Measurements from ENCODE around the gene MFAP1. TPM values are rescaled to one million over a fixed set of nuclear protein-coding genes. Genes with fewer than 3 reads are reported as not detected.

Gene MFAP1, protein sequence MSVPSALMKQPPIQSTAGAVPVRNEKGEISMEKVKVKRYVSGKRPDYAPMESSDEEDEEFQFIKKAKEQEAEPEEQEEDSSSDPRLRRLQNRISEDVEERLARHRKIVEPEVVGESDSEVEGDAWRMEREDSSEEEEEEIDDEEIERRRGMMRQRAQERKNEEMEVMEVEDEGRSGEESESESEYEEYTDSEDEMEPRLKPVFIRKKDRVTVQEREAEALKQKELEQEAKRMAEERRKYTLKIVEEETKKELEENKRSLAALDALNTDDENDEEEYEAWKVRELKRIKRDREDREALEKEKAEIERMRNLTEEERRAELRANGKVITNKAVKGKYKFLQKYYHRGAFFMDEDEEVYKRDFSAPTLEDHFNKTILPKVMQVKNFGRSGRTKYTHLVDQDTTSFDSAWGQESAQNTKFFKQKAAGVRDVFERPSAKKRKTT
- total RNA-seq (10 to 100 TPM; 16.6 to 23.4 (median 20.7) TPM), polyA plus RNA-seq (10 to 100 TPM; 13.0 to 22.5 TPM)
- long read RNA-seq, donor 1, transcript MFAP1-201 (9 exons, 2,155 nt): major isoform, 21 of 29 reads
- long read RNA-seq, donor 1, partial matches to known transcripts: 6 of 29 reads
- long read RNA-seq, donor 1, other reads (novel, unspliced or antisense): 2 of 29 reads
- long read RNA-seq, donor 2, transcript MFAP1-201 (9 exons, 2,155 nt): major isoform, 21 of 21 reads
- long read RNA-seq, donor 2, partial matches to known transcripts: 0 of 21 reads
- long read RNA-seq, donor 2, other reads (novel, unspliced or antisense): 0 of 21 reads
- long read RNA-seq, donor 3, transcript MFAP1-201 (9 exons, 2,155 nt): major isoform, 42 of 45 reads
- long read RNA-seq, donor 3, partial matches to known transcripts: 2 of 45 reads
- long read RNA-seq, donor 3, other reads (novel, unspliced or antisense): 1 of 45 reads

DNA sequence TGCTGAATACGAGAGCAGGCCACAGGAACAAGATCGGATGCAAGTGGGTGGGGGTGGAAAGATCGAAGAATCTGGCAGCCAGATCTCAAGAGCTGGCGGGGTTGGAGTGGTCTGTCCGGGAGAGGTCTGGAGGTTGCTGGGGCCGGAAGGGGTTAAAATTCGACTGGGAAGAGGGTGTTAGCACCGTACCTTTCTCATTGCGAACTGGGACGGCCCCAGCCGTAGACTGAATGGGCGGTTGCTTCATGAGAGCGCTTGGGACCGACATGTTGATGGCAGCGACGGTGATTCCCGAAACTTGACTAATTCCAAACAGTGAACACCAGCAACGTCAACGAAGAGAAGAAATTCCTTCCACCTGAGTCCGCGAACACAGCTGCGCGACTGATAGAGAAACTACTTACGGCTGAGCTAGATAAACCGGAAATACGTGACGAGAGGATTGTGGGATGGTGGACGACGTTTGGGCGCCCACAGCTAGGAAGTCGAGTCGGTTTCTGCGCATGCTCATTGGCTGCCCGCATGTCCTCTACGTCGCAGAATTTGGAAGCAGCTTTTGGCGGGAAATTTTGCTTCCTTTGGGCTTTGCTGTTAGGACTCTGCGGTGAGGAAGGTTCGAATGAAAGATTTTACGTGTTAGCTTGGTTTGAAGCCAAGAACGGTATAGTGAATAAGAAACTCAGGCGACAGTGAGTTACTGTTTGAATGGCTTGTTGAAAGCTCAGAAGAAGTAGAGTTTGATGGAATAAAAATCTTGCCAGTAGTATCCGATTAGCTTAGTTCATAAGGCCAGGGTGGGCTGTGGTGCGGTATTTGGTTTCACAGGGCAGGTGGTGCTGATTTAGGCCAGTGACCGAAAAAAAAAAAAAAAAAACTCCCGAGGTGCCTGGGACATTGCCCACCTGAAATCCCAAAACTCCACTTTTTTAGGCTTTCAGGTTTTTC, at the start of gene MFAP1:
Gene MFAP1, minus strand, starts transcription at position 389 of the 945 bp plus-strand sequence. Its CDS starts 121 bp downstream, at position 268.
- H3K36me3 ChIP-seq: peaks cover 0 to 20% (median 0%) of the 10 kb centered on the region in 9 donors
- peak; percentile 93 to 98 (median 97) for ATAC-seq
- intact Hi-C loops (cut with DNase I): no loop called here

GRCh38 chr15:43873651-43874050, 49.2 kb upstream of the MFAP1 start:
- H3K4me1 ChIP-seq: peaks cover 0 to 53% (median 3%) of the 10 kb centered on the region in 9 donors
- peak overlapping the region in 2 of 10 donors; percentile 15 to 97 for H3K27ac ChIP-seq
- intact Hi-C loops (cut with DNase I): loop anchor here in 4 of 10 donors (1.0 to 10.0 kb wide), 3 partner anchors 38 to 341 kb away; no protein-coding TSS in a partner anchor

More for the DNA sequence above, at the start of gene MFAP1:
- peaks cover 15 to 65% (median 45%) of the 10 kb centered on the region in 9 donors for H3K4me1 ChIP-seq
- WGBS, 2 donors: 8 to 9% methylated on average over 46 of the region's 46 CpGs
- TF ChIP-seq, protein P1, sequence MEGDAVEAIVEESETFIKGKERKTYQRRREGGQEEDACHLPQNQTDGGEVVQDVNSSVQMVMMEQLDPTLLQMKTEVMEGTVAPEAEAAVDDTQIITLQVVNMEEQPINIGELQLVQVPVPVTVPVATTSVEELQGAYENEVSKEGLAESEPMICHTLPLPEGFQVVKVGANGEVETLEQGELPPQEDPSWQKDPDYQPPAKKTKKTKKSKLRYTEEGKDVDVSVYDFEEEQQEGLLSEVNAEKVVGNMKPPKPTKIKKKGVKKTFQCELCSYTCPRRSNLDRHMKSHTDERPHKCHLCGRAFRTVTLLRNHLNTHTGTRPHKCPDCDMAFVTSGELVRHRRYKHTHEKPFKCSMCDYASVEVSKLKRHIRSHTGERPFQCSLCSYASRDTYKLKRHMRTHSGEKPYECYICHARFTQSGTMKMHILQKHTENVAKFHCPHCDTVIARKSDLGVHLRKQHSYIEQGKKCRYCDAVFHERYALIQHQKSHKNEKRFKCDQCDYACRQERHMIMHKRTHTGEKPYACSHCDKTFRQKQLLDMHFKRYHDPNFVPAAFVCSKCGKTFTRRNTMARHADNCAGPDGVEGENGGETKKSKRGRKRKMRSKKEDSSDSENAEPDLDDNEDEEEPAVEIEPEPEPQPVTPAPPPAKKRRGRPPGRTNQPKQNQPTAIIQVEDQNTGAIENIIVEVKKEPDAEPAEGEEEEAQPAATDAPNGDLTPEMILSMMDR (IDR thresholded peaks at IDR 0.05): no peak
- H3K27ac ChIP-seq: peak within 1 kb of the TSS; percentile 9 to 97 (median 86)
- no peaks in the 10 kb centered on the region for H3K9me3 ChIP-seq
- no peaks in the 10 kb centered on the region for H3K27me3 ChIP-seq
- H3K4me3 ChIP-seq: peak within 1 kb of the TSS; percentile 73 to 97 (median 83)
- peak; percentile 90 to 96 for DNase-seq

GRCh38 chr15:43872416-43873020, 48.0 kb upstream of the MFAP1 start:
- DNase-seq: peak in 1 of 2 donors; percentile 57
- Histone ChIP-seq H3K4me1 (peaks cover 0 to 53% (median 3%) of the 10 kb centered on the region in 9 donors), H3K9me3 (no peaks in the 10 kb centered on the region), H3K27me3 (no peaks in the 10 kb centered on the region), H3K4me3 (no peak overlapping the region), H3K36me3 (peaks cover 0 to 53% (median 4%) of the 10 kb centered on the region in 9 donors), H3K27ac (peak overlapping the region in 1 of 10 donors; percentile 36)
- peak; percentile 65 to 81 (median 70) for ATAC-seq
- 39 to 51% methylated on average over 6 of the region's 6 CpGs for WGBS, 2 donors
- TF ChIP-seq, protein P1 (IDR thresholded peaks at IDR 0.05): peak in 8 of 9 donors; percentile 18 to 67 (median 62)
- intact Hi-C loops (cut with DNase I): loop anchor here in 4 of 10 donors (1.0 to 10.0 kb wide), 3 partner anchors 39 to 342 kb away; no protein-coding TSS in a partner anchor

More at GRCh38 chr15:43873651-43874050, 49.2 kb upstream of the MFAP1 start:
- Histone ChIP-seq H3K36me3 (peaks cover 0 to 45% (median 4%) of the 10 kb centered on the region in 9 donors), H3K4me3 (no peak overlapping the region), H3K9me3 (no peaks in the 10 kb centered on the region), H3K27me3 (no peaks in the 10 kb centered on the region)
- ATAC-seq (no peak), DNase-seq (no peak)
- WGBS, 2 donors: 77 to 81% methylated on average over 10 of the region's 10 CpGs
- TF ChIP-seq, protein P1 (IDR thresholded peaks at IDR 0.05): no peak

All from heart right ventricle (tissue), 16 donors.